ENCODE measurements around the gene CDH22.

Gene CDH22

GRCh38 chr20:46330072-46330763 is 21.9 kb upstream of the CDH22 start:
- Histone ChIP-seq H3K9me3 (ENCODE audit: control insufficient read depth, low read length) (no peaks in the 10 kb centered on the region), H3K4me3 (ENCODE audit: low read depth, low read length) (no peak overlapping the region), H3K27ac (no peak overlapping the region), H3K79me2 (no peaks in the 10 kb centered on the region), H3K27me3 (ENCODE audit: control insufficient read depth, insufficient read depth, low read length) (no peaks in the 10 kb centered on the region), H3K36me3 (ENCODE audit: control insufficient read depth, insufficient read depth, low read length) (no peaks in the 10 kb centered on the region), H3K9ac (no peak overlapping the region), H3K4me1 (no peaks in the 10 kb centered on the region), H2AFZ (no peak overlapping the region), H3K4me2 (ENCODE audit: low read length) (no peak overlapping the region)
- no peak for TF ChIP-seq CTCF (IDR thresholded peaks at IDR 0.05)

DNA sequence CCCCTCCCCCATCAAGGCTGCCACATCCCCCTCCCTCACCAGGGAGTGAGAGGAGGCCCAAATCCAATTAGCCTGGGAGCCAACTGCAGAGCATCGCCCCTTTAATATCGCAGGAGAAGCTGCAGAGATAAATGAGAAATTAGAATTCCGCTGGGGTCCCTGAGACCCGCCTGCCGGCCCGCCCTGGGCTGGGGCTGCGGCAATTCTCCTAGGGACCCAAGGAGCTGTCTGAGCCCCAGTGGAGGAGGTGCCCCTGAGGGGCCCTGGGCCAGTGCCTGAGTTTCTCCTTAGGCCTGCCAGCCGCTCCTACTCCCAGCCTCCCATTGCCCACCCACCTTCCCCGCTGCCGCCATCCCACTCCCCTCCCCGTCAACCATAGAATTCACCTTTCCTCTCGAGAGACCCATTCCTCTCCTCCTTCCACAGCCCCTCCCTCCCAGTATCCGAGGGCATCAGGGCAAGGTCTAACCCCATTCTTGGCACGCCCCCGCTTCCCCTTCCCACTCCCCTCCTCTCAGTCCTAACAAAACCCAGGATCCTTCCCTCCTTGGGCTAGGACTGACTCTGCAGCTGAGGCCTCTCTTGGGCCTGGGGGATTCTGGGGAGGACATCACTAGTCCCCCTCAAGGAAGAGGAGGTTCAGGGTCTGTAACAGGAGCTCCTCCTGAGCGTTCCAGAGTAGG is 20.0 kb upstream of the CDH22 start:
- H3K27me3 ChIP-seq (ENCODE audit: control insufficient read depth, insufficient read depth, low read length): no peaks in the 10 kb centered on the region
- no peak overlapping the region for H3K4me3 ChIP-seq (ENCODE audit: low read depth, low read length)
- no peak for TF ChIP-seq CTCF (IDR thresholded peaks at IDR 0.05)
- no peaks in the 10 kb centered on the region for H3K36me3 ChIP-seq (ENCODE audit: control insufficient read depth, insufficient read depth, low read length)
- H3K4me1 ChIP-seq: no peaks in the 10 kb centered on the region
- no peaks in the 10 kb centered on the region for H3K9me3 ChIP-seq (ENCODE audit: control insufficient read depth, low read length)
- H3K27ac ChIP-seq: no peak overlapping the region
- no peaks in the 10 kb centered on the region for H3K79me2 ChIP-seq
- H2AFZ ChIP-seq: no peak overlapping the region
- H3K4me2 ChIP-seq (ENCODE audit: low read length): no peak overlapping the region
- no peak overlapping the region for H3K9ac ChIP-seq

- Histone ChIP-seq H3K27me3 (ENCODE audit: control insufficient read depth, insufficient read depth, low read length) (no peaks in the 10 kb centered on the region), H3K36me3 (ENCODE audit: control insufficient read depth, insufficient read depth, low read length) (no peaks in the 10 kb centered on the region), H3K9ac (no peak overlapping the region), H3K79me2 (no peaks in the 10 kb centered on the region), H3K27ac (no peak overlapping the region), H3K4me2 (ENCODE audit: low read length) (no peak overlapping the region), H3K4me1 (no peaks in the 10 kb centered on the region), H2AFZ (no peak overlapping the region), H3K9me3 (ENCODE audit: control insufficient read depth, low read length) (no peaks in the 10 kb centered on the region), H3K4me3 (ENCODE audit: low read depth, low read length) (no peak overlapping the region)
- TF ChIP-seq CTCF (IDR thresholded peaks at IDR 0.05): no peak
Observed at GRCh38 chr20:46327557-46327956, 19.3 kb upstream of the CDH22 start.

DNA sequence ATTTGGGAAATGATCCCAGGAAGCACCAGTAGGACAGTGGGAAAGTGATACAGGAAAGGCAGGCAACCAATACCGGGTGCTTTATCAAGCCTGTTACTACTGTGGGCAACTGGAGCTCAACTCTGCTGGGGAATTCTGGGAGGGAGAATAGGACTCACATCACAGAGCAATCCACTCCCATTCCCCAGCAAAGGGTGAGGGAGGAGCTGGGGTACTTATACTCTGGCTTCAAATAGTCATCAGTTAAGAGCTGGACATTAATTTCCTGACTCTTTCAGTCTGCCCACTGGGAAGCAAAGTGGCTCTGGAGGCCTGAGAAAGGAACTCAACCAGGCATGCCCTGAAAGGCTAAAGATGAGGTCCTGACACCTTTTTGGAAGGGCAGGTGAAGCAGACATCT is 17.5 kb upstream of the CDH22 start:
- Histone ChIP-seq H3K4me2 (ENCODE audit: low read length) (no peak overlapping the region), H3K27ac (no peak overlapping the region), H3K36me3 (ENCODE audit: control insufficient read depth, insufficient read depth, low read length) (no peaks in the 10 kb centered on the region), H3K27me3 (ENCODE audit: control insufficient read depth, insufficient read depth, low read length) (no peaks in the 10 kb centered on the region), H3K4me1 (no peaks in the 10 kb centered on the region), H2AFZ (no peak overlapping the region), H3K9ac (no peak overlapping the region), H3K79me2 (no peaks in the 10 kb centered on the region), H3K4me3 (ENCODE audit: low read depth, low read length) (no peak overlapping the region), H3K9me3 (ENCODE audit: control insufficient read depth, low read length) (no peaks in the 10 kb centered on the region)
- no peak for TF ChIP-seq CTCF (IDR thresholded peaks at IDR 0.05)

Measured in parathyroid adenoma (tissue), 2 donors.